Ishikawa (cell line): ENCODE results near the gene TMEM117.

ENCODE experiments used
- CEBPB ChIP-seq: IDR thresholded peaks from 2 replicates; pipeline ENCODE4 v1.6.1; 2012
- EP300 ChIP-seq: IDR thresholded peaks from 2 replicates; pipeline ENCODE4 v1.6.1; 2012; ENCODE audit warnings: borderline replicate concordance
- FOXM1 ChIP-seq: IDR thresholded peaks from 2 replicates; pipeline ENCODE4 v1.6.1; 2012; ENCODE audit warnings: low read depth, borderline replicate concordance
- RAD21 ChIP-seq: IDR thresholded peaks from 2 replicates; pipeline ENCODE4 v1.6.1; 2012; ENCODE audit warnings: low read depth
- TAF1 ChIP-seq: IDR thresholded peaks from 2 replicates; pipeline ENCODE4 v1.6.1; 2012; ENCODE audit warnings: low read depth, mild to moderate bottlenecking
- TCF12 ChIP-seq: IDR thresholded peaks from 2 replicates; pipeline ENCODE4 v1.6.1; 2012; ENCODE audit warnings: low read depth
- YY1 ChIP-seq: IDR thresholded peaks from 2 replicates; pipeline ENCODE4 v1.6.1; 2012; ENCODE audit warnings: low read depth
- ZBTB7A ChIP-seq: IDR thresholded peaks from 2 replicates; pipeline ENCODE4 v1.6.1; 2012; ENCODE audit warnings: low read depth
- TF ChIP-seq, protein P1 (sequence below): IDR thresholded peaks from 2 replicates; pipeline ENCODE4 v1.6.1; 2012
- TF ChIP-seq, protein P2 (sequence below): IDR thresholded peaks from 2 replicates; pipeline ENCODE4 v1.6.1; 2012; ENCODE audit warnings: low read depth, mild to moderate bottlenecking
- TF ChIP-seq, protein P3 (sequence below): IDR thresholded peaks from 2 replicates; pipeline ENCODE4 v1.6.1; 2012

DNA sequence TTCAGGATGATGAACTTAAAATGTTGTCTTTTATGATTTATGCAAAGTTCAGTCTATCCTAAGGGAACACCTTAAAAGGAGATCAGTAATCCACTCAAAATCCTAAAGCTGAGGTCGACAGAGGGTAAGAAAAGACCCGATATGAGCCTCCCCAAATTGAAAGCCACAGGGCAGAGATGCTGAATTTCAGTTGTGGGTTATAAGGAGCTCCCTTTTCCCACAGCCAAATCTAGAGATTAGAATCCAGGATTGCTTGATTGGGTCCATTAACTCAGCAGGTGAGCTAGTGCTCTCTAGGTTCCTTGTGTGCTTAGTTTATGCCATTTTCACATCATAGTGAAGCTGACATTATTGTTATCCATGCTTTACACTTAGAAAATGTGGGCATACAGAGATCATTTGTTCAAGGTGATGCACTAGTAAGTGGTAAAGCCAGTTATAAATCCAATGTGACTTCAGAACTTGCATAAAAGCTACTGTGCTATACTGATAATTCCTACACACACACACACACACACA lies 417.5 kb downstream of the TMEM117 start:
- TF ChIP-seq, protein P1, sequence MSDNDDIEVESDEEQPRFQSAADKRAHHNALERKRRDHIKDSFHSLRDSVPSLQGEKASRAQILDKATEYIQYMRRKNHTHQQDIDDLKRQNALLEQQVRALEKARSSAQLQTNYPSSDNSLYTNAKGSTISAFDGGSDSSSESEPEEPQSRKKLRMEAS, result no peak
- TF ChIP-seq, protein P2, sequence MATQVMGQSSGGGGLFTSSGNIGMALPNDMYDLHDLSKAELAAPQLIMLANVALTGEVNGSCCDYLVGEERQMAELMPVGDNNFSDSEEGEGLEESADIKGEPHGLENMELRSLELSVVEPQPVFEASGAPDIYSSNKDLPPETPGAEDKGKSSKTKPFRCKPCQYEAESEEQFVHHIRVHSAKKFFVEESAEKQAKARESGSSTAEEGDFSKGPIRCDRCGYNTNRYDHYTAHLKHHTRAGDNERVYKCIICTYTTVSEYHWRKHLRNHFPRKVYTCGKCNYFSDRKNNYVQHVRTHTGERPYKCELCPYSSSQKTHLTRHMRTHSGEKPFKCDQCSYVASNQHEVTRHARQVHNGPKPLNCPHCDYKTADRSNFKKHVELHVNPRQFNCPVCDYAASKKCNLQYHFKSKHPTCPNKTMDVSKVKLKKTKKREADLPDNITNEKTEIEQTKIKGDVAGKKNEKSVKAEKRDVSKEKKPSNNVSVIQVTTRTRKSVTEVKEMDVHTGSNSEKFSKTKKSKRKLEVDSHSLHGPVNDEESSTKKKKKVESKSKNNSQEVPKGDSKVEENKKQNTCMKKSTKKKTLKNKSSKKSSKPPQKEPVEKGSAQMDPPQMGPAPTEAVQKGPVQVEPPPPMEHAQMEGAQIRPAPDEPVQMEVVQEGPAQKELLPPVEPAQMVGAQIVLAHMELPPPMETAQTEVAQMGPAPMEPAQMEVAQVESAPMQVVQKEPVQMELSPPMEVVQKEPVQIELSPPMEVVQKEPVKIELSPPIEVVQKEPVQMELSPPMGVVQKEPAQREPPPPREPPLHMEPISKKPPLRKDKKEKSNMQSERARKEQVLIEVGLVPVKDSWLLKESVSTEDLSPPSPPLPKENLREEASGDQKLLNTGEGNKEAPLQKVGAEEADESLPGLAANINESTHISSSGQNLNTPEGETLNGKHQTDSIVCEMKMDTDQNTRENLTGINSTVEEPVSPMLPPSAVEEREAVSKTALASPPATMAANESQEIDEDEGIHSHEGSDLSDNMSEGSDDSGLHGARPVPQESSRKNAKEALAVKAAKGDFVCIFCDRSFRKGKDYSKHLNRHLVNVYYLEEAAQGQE, result no peak
- TF ChIP-seq YY1, result no peak
- no peak for TF ChIP-seq TAF1
- TF ChIP-seq EP300, result no peak
- TF ChIP-seq RAD21, result no peak
- no peak for TF ChIP-seq ZBTB7A
- TF ChIP-seq, protein P3, sequence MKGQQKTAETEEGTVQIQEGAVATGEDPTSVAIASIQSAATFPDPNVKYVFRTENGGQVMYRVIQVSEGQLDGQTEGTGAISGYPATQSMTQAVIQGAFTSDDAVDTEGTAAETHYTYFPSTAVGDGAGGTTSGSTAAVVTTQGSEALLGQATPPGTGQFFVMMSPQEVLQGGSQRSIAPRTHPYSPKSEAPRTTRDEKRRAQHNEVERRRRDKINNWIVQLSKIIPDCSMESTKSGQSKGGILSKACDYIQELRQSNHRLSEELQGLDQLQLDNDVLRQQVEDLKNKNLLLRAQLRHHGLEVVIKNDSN, result no peak
- no peak for TF ChIP-seq CEBPB
- TF ChIP-seq FOXM1, result no peak
- TF ChIP-seq TCF12, result no peak
